Raji (cell line): ENCODE results near the gene PARK7.

Source experiments
- POLR2A ChIP-seq: IDR thresholded peaks from 2 replicates; pipeline ENCODE4 v1.6.1; 2011; ENCODE audit warnings: low read depth, low read length, control low read depth; ENCODE audit not compliant: insufficient read depth

Gene PARK7

DNA sequence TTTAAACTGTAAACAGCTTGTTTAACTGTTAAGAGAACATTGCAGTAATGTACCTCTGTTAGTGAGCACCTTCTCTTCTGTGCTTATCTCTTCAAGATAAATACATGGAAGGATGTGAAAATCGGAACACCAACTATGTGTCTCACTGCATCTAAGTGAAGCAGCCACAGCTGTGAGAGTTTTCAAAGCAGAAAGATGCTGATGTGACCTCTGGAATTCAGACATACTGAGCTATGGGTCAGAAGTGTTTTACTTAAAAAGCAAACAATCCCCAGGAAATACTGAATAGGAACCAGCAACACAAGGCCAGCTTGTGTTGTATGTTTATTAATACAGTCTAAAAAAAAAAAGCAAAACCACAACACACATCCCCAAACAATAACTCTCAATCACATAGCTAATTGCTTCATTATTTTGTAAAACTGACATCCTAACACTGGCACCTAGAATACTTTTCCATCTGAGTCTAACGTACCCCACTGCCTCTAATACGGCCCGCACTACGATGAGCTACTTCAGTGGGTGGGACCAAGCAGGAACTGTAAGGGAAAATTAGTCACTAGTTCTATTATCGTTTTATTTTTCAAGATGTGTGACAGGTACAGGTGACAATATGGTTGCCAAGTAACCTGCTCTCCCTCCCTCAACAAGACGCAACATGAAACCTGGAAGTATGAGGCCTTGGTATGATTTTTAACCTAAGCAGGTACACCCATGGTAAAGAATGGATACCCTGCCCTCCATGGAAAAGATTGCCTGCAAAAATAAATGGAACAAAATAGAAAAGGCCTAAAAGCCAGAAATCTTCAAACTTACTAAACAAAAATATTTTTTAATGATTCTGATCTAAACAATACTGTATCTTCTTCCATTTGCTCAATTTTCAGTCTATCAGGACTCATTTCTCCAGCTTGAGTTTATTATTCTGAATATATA, 50.7 kb downstream of the PARK7 start:
- TF ChIP-seq POLR2A: no peak

GRCh38 chr1:8012955-8013354, 51.4 kb downstream of the PARK7 start:
- TF ChIP-seq POLR2A: no peak

DNA sequence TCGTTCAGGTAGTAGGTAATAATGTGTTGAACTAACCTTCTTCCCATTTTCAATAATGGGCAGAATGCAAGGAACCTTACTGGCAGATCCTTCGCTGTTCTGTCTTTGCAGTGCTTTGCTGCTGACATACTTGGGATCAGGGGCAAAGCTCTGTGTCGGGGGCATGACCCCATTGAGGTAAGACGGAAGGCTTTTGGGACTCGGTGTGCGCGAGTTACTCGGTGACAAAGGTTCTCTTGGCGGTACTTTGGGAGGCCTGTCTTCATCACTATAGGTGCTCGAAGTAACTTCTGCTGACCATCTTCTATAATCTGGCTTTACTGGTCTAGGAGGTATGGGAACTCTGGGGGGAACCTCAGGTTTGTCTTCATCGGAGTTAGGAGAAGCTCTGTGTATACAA, 51.9 kb downstream of the PARK7 start:
- no peak for TF ChIP-seq POLR2A

DNA sequence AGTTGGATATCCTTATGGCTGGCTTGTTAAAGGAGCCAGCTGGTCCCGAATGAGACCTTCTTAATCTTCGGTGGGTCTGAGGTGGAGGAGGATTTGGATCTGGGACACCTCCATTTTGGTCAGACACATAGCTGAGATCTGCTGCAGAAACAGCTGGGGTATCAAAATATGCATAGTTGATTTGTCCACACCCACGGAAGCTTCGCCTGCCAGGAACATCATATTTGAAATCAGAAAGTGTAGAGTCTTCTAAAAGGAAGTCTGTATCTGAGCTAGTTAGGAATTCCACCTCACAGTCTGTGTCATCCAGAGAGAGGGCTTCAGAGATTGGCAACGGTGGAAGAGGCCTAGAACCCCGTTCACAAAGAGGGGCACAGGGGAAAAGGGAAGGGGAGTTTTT, 52.3 kb downstream of the PARK7 start:
- no peak for TF ChIP-seq POLR2A

GRCh38 chr1:8014381-8014988, 53.0 kb downstream of the PARK7 start:
- TF ChIP-seq POLR2A: no peak

GRCh38 chr1:8015036-8015808, 53.7 kb downstream of the PARK7 start:
- TF ChIP-seq POLR2A: no peak

DNA sequence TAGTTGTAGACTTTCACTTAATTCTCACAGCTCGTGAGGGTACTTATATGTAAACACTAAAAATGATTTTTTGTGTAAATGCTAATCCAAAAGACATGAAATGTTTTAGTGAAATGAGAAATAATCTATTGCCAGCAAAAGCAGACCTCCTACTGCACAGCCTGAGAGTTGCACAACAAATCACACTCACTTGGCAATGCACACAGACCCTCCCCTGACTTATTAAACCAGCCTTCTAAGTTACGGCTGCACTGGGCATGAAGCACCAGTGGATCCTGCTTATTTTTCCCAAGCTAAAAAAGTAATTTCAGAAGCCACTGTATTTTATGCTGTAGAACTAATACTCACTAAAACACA, 54.3 kb downstream of the PARK7 start:
- no peak for TF ChIP-seq POLR2A

GRCh38 chr1:8016210-8016894, 54.8 kb downstream of the PARK7 start:
- TF ChIP-seq POLR2A: no peak

- no peak for TF ChIP-seq POLR2A
Measured at GRCh38 chr1:8016895-8017241, 55.4 kb downstream of the PARK7 start.

DNA sequence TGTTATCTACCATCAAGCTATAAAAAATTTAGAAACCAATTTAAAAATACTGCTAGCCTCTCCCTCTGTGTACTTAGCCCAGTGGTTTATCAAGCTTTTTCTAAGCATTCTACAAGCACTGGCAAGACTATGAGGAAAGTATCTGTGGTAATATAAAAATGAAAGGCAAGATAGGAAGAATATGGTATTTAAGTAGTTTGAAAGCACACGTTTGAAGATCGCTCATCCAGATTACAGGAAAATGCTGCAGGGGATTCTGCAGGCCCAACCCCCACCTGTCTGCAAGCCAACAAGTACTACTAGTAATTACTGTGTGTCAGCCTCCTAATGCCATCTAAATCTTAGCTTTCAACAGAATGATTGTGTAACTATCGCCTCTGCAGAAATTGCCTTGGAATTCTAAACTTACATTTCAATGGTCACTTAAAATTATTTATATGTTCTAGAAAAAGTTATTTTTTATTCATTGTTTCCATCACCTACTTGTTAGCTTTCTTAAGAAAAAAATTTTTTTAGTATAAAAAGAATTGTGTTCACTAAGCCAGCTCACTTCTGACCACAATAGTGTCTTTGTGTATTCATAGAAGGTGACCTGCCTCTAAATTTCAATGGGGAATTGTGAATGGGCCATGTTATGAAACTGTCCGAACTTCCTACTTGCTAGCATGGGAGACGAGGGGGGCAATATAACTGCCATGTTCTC, 56.1 kb downstream of the PARK7 start:
- no peak for TF ChIP-seq POLR2A

- TF ChIP-seq POLR2A: no peak
Measured at GRCh38 chr1:8018492-8019228, 57.1 kb downstream of the PARK7 start.

DNA sequence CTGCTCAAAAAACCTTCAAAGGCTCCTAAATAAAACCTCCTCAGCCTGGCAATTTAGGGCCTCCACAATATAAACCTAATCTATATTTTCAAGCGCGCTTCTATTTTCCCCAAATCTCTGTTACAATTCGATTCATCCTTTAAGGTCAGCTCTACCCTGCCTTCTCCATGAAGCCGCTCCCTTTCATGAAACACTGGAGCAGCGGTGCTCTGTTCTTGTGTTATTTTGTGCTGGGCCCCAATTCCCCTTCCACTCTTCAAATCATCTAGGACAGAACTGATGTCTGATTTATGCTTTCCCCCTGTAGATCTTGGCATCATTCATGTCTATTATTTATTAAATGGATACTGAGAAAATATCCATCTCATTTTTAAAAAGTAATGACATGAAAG, 57.7 kb downstream of the PARK7 start:
- TF ChIP-seq POLR2A: no peak

GRCh38 chr1:8020032-8020431, 58.5 kb downstream of the PARK7 start:
- TF ChIP-seq POLR2A: no peak

DNA sequence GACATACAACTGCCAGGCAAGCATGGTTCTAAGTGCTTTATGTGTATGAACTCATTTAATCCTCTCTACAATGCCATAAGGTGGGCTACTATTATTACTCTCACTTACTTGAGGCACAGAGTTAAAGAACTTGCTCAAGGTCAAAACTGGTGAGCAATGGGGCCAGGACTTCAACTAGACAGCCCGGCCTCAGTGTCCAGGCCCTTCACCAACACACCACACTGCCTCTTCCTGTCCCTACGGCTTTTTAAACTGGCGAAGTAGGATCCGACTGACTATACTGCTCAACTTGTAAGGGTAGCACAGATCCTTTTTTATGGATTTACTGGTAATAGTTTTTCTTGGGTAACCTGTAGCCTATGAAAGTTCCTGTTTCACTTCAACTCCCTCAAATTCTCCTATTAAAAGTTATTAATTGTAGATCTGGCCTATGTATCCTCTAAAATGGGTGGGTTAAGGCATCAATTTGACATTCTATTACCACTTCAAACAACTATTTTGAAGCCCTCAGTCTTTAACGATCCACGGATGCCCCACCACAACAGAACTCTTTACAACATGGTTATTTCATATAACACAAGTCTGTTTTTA, 60.3 kb downstream of the PARK7 start:
- TF ChIP-seq POLR2A: no peak
